ENCODE data around the gene DDX5. TPM values are rescaled to one million over a fixed set of nuclear protein-coding genes. Genes with fewer than 3 reads are reported as not detected.
"Not testable (repeated sequence)": the region's sequence is repeated elsewhere in the genome, so short reads cannot be mapped to it uniquely, and the experiment has no call there.

Gene DDX5
- total RNA-seq, 1 donor from 2014 or later, result 443 TPM

DNA sequence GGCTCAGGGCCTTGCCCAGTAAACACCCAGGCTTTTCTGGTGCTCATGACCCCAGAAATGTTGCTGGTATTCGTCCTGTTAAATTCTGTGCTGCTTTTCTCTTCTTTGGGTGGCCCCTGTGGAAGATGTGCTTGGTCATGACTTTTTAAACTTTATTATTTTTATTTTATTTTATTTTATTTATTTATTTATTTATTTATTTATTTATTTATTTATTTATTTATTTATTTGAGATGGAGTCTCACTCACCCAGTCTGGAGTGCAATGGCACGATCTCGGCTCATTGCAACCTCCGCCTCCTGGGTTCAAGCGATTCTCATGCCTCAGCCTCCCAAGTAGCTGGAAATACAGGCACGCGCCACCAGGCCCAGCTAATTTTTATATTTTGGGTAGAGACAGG lies 46.3 kb downstream of the DDX5 start:
- intact Hi-C loops (cut with DNase I); DNase-seq (ENCODE audit: low spot score): not testable (repeated sequence)

DNA sequence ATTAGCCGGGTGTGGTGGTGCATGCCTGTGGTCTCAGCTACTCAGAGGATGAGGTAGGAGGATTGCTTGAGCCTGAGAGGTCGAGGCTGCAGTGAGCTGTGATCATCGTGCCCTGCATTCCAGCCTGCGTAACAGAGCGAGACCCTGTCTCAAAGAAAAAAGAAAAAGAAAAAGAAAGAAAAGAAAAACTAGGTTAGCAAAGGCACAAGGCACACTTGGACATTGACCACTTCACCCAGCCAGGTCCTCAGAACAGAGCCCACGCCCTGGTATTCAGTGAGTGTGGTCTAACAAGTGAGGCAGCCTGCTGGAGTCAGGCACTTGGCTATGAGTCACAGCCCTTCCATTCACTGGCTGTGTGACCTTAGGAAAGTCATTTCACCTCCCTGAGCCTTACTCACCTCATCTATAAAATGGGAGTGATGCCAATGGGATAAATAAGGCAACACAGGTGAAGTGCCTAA lies 46.8 kb downstream of the DDX5 start:
- intact Hi-C loops (cut with DNase I), result no loop called here
- DNase-seq (ENCODE audit: low spot score), result no peak

- no peak for DNase-seq (ENCODE audit: low spot score)
- intact Hi-C loops (cut with DNase I), result no loop called here
Measured at GRCh38 chr17:64458756-64459155, 47.3 kb downstream of the DDX5 start.

DNA sequence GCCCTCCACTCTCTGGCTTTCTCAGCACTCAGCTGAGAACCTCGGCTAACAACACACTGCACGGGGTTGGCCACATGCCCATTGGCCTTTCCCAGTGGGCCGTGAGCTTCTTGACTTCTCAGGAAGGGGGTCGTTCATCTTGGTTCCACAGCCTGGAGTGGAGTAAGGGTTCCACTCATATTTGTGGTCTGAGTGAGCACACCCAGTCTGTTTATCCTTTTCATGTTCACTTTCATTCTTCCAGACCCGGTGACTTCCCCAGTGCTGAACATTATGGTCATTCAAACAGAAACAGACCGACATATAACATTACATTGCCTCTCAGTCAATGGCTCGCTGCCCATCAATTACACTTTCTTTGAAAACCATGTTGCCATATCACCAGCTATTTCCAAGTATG lies 48.9 kb downstream of the DDX5 start:
- no peak for DNase-seq (ENCODE audit: low spot score)
- intact Hi-C loops (cut with DNase I), result no loop called here

- DNase-seq (ENCODE audit: low spot score), result no peak
- intact Hi-C loops (cut with DNase I), result no loop called here
Measured at GRCh38 chr17:64455993-64456885, 49.9 kb downstream of the DDX5 start.

- intact Hi-C loops (cut with DNase I), result no loop called here
- no peak for DNase-seq (ENCODE audit: low spot score)
Measured at GRCh38 chr17:64449545-64449944, 56.5 kb downstream of the DDX5 start.

- DNase-seq (ENCODE audit: low spot score), result no peak
- intact Hi-C loops (cut with DNase I), result no loop called here
Measured at GRCh38 chr17:64448665-64449512, 57.2 kb downstream of the DDX5 start, which contains the start of gene MILR1. Gene MILR1, plus strand, starts transcription at chr17:64449115. Its CDS starts 54 bp downstream, at chr17:64449169.

Small RNAs within 50 kb of the gene (microRNA-seq; reads per million reads assigned to microRNA genes)
- gene MIR3064, result 2.7 reads per million
- gene MIR5047, result not detected

Other genes starting within 250 kb of the DDX5 start
- 48.8 TPM for gene TEX2, start 243.0 kb downstream of the DDX5 start, total RNA-seq
- gene PECAM1, start 115.4 kb downstream of the DDX5 start, total RNA-seq, result 117 TPM
- 3.6 TPM for gene MILR1, start 57.2 kb downstream of the DDX5 start, total RNA-seq
- 8.0 TPM for gene POLG2, start 9.2 kb downstream of the DDX5 start, total RNA-seq
- 16.4 TPM for gene CEP95, start 688 bp upstream of the DDX5 start, total RNA-seq
- gene SMURF2, start 156.0 kb upstream of the DDX5 start, total RNA-seq, result 17.4 TPM